Activated naive CD4-positive, alpha-beta T cell treated with anti-CD3 and anti-CD28 coated beads, Interleukin-2, amount 50 U/mL, for 72 hours (primary cell): ENCODE data around the gene ST3GAL3. TPM values are rescaled to one million over a fixed set of nuclear protein-coding genes. Genes with fewer than 3 reads are reported as not detected.

Experiments
- ATAC-seq, 2 donors: fragments of 150-1000 bp; cut with Tn5 transposase; 2 replicates each; pipeline ENCODE4 v1.10.0; 2021; ENCODE audit warnings: mild to moderate bottlenecking in 2 of 2, moderate library complexity in 2 of 2
- DNase-seq, 2 donors: peaks; one replicate each; pipeline ENCODE4 v3.0.0; 2021 to 2022; ENCODE audit warnings: low spot score in 2 of 2
- H3K27ac Mint-ChIP-seq, 2 donors: one replicate each; pipeline ENCODE4 v1.8.0; 2022; ENCODE audit warnings: mild to moderate bottlenecking in 2 of 2, mixed read lengths in 2 of 2
- H3K36me3 Mint-ChIP-seq, 2 donors: one replicate each; pipeline ENCODE4 v1.8.0; 2022; ENCODE audit warnings: mixed read lengths in 2 of 2
- H3K9me3 Mint-ChIP-seq, 2 donors: one replicate each; pipeline ENCODE4 v1.8.0; 2022; ENCODE audit warnings: mixed read lengths in 2 of 2
- total RNA-seq, 2 donors: library from RNA; stranded (reverse); gene quantifications; one replicate each; pipeline ENCODE4 v1.2.3, GENCODE V29; 2022

Gene ST3GAL3
- total RNA-seq, 2 donors from 2014 or later, result 21.8 to 22.3 TPM

GRCh38 chr1:43722810-43723209, 15.5 kb downstream of the ST3GAL3 start:
- no peaks in the 10 kb centered on the region for H3K9me3 Mint-ChIP-seq
- no peak for DNase-seq
- ATAC-seq, result no peak
- no peaks in the 10 kb centered on the region for H3K36me3 Mint-ChIP-seq
- H3K27ac Mint-ChIP-seq, result no peak overlapping the region

- ATAC-seq, result no peak
Measured at GRCh38 chr1:43729816-43730463, 22.6 kb downstream of the ST3GAL3 start.

GRCh38 chr1:43731867-43732531, 24.7 kb downstream of the ST3GAL3 start:
- Mint-ChIP-seq H3K9me3 (no peaks in the 10 kb centered on the region), H3K36me3 (peaks cover 0 to 9% of the 10 kb centered on the region in 2 donors), H3K27ac (no peak overlapping the region)
- ATAC-seq, result no peak
- no peak for DNase-seq

More at GRCh38 chr1:43729816-43730463, 22.6 kb downstream of the ST3GAL3 start:
- DNase-seq, result no peak
- no peaks in the 10 kb centered on the region for H3K36me3 Mint-ChIP-seq
- no peak overlapping the region for H3K27ac Mint-ChIP-seq
- H3K9me3 Mint-ChIP-seq, result no peaks in the 10 kb centered on the region

DNA sequence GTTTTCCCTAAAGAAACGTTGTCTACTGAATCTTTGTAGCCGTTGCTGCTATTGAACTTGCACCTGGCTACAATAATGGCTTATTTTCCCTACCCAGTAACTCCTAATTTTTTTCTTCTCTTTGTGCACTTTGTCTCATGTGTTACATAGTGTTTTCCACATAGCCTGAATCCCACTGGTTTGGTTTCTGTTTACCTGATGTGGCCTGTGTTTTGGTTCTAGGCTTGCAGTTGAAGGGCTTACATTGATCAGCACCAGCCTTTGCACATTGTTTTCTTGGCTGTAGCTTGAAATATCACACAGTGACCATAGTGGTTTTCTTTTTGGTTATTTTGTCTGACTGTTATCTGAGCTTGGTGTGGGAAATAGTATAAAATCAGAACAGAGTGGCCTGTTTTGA, 29.5 kb downstream of the ST3GAL3 start:
- no peak for DNase-seq
- Mint-ChIP-seq H3K27ac (no peak overlapping the region), H3K9me3 (no peaks in the 10 kb centered on the region), H3K36me3 (peaks cover 0 to 9% of the 10 kb centered on the region in 2 donors)
- no peak for ATAC-seq

- no peak overlapping the region for H3K27ac Mint-ChIP-seq
- DNase-seq (no peak), ATAC-seq (no peak)
- H3K36me3 Mint-ChIP-seq, result peaks cover 4 to 6% of the 10 kb centered on the region in 2 donors
- no peaks in the 10 kb centered on the region for H3K9me3 Mint-ChIP-seq
Measured at GRCh38 chr1:43742026-43742425, 34.7 kb downstream of the ST3GAL3 start.

- H3K27ac Mint-ChIP-seq, result no peak overlapping the region
- peaks cover 4 to 6% of the 10 kb centered on the region in 2 donors for H3K36me3 Mint-ChIP-seq
- DNase-seq, result no peak
- H3K9me3 Mint-ChIP-seq, result no peaks in the 10 kb centered on the region
- no peak for ATAC-seq
Measured at GRCh38 chr1:43743206-43743605, 35.9 kb downstream of the ST3GAL3 start.

DNA sequence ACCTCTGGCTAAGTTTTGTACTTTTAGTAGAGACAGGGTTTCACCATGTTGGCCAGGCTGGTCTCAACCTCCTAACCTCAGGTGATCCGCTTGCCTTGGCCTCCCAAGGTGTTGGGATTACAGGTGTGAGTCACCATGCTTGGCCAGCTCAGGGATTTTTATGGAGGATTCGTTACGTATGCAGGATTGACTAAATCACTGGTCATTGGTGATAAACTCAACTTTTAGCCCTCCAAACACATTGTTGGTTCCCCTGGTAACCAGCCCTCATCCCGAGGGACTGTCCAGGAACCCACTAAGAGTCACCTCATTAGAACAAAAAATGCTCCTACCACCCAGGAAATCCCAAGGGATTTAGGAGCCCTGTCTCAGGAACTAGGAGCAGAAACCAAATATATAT, 40.4 kb downstream of the ST3GAL3 start:
- Mint-ChIP-seq H3K36me3 (peaks cover 4 to 6% of the 10 kb centered on the region in 2 donors), H3K9me3 (no peaks in the 10 kb centered on the region), H3K27ac (no peak overlapping the region)
- no peak for ATAC-seq
- no peak for DNase-seq

- no peak overlapping the region for H3K27ac Mint-ChIP-seq
- H3K36me3 Mint-ChIP-seq, result peaks cover 4 to 6% of the 10 kb centered on the region in 2 donors
- ATAC-seq (no peak), DNase-seq (no peak)
- no peaks in the 10 kb centered on the region for H3K9me3 Mint-ChIP-seq
Measured at GRCh38 chr1:43750083-43750482, 42.7 kb downstream of the ST3GAL3 start.

- DNase-seq (no peak), ATAC-seq (no peak)
- peak overlapping the region; percentile 27 to 52 for H3K27ac Mint-ChIP-seq
- no peaks in the 10 kb centered on the region for H3K36me3 Mint-ChIP-seq
- H3K9me3 Mint-ChIP-seq, result no peaks in the 10 kb centered on the region
Measured at GRCh38 chr1:43753422-43753821, 46.1 kb downstream of the ST3GAL3 start.

GRCh38 chr1:43754892-43755291, 47.6 kb downstream of the ST3GAL3 start:
- H3K9me3 Mint-ChIP-seq, result no peaks in the 10 kb centered on the region
- H3K36me3 Mint-ChIP-seq, result no peaks in the 10 kb centered on the region
- DNase-seq, result no peak
- no peak for ATAC-seq
- no peak overlapping the region for H3K27ac Mint-ChIP-seq

- Mint-ChIP-seq H3K36me3 (no peaks in the 10 kb centered on the region), H3K27ac (no peak overlapping the region), H3K9me3 (no peaks in the 10 kb centered on the region)
- DNase-seq (no peak), ATAC-seq (no peak)
Measured at GRCh38 chr1:43757343-43758053, 50.2 kb downstream of the ST3GAL3 start.

DNA sequence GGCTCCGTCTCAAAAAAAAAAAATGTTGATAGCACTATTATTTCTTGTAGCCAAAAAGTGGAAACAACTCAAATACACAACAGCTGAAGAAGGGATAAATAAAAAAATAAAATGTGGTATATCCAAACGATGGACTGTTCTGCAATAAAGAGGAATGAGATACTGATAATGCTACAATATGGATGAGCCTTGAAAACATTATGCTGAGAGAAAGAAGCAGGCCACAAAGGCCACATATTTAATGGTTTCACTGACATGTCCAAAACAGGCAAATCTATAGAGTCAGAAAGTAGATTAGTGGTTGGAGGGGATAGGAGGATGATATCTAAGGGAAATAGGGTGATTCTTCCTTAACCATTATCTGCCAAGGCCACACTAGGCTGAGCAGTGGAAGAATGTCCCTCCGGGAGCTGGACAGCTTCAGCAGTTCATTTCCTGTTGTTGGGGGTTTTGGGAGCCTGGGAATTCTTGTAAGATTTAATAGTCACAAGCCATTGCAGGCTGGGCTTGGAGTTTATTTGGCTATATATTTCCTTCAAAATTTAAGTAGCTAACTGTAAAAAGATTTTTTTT, 53.5 kb downstream of the ST3GAL3 start:
- no peak for ATAC-seq
- H3K27ac Mint-ChIP-seq, result no peak overlapping the region
- no peak for DNase-seq
- no peaks in the 10 kb centered on the region for H3K36me3 Mint-ChIP-seq
- no peaks in the 10 kb centered on the region for H3K9me3 Mint-ChIP-seq

- no peak overlapping the region for H3K27ac Mint-ChIP-seq
- ATAC-seq (peak; percentile 71 to 91), DNase-seq (peak in 1 of 2 donors; percentile 34)
- H3K9me3 Mint-ChIP-seq, result no peaks in the 10 kb centered on the region
- H3K36me3 Mint-ChIP-seq, result no peaks in the 10 kb centered on the region
Measured at GRCh38 chr1:43763497-43763973, 56.2 kb downstream of the ST3GAL3 start.

- ATAC-seq (no peak), DNase-seq (no peak)
- Mint-ChIP-seq H3K36me3 (no peaks in the 10 kb centered on the region), H3K9me3 (no peaks in the 10 kb centered on the region), H3K27ac (no peak overlapping the region)
Measured at GRCh38 chr1:43764581-43764980, 57.2 kb downstream of the ST3GAL3 start.

DNA sequence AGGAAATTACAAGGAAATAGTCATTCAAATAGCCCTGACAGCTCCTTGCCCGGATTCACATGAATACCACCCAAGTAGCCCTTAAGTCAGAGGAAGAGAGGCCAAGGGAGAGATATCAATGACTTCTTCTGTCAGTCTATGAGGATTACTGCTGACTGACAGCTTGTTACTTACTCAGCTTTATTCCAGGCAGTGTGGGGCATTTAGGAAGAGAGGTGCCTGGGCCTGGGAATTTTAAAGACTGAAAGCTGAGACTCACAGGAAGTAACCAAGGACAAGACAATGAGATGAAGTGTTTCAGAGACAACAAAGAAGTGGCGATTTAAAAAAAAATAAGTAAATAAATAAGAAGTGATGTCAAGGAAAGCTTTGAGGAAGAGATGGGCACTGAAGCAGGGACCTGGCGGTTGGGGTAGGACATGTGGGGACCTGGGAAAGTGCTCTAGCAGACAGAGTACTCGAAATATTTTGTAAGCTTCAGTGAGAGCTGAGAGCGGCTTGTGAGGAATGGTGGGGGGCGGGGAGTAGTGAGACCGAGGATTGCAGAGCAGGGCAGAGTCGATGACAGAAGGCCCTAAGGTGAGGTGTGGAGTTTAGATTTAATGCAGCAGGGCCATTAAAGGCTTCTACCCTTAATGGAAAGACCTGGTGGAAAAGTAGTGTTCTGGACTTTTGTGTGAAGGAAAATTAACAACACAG, 58.9 kb downstream of the ST3GAL3 start:
- H3K27ac Mint-ChIP-seq, result no peak overlapping the region
- no peaks in the 10 kb centered on the region for H3K36me3 Mint-ChIP-seq
- ATAC-seq (no peak), DNase-seq (no peak)
- H3K9me3 Mint-ChIP-seq, result no peaks in the 10 kb centered on the region

DNA sequence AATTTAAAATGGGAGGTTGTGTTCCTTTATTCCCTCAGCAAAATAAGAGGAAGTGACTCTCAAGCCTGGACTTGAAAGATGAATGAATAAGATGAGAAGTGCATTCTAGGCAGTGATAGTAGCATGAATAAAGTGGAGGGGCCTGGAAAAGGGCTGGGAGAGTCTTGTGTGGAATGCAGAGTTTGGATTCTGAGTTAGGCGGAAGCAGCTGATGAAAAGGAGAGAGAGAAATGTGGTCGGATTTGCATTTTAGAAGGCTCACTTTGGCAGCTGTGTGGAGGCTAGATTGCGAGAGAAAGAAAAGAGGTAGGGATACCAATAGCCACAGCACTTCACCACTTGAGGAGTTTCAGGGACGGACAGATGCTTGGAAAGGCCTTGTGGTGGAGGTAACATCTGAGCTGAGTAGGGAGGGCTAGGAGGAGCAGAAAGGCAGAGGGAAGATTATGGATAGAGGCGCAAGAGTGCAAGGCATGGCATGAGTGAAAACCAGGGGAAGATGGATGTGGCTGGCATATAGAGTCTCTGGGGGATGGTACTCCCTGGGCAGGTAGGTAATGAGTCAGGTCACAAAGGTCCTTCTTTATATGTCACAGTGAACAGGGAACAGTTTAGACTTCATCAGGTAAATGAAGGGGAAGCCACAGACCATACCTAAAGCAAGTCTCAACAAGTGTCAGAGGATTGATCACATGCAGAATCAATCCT, 59.6 kb downstream of the ST3GAL3 start:
- DNase-seq (no peak), ATAC-seq (no peak)

More for the DNA sequence above, 59.6 kb downstream of the ST3GAL3 start:
- Mint-ChIP-seq H3K27ac (no peak overlapping the region), H3K36me3 (no peaks in the 10 kb centered on the region), H3K9me3 (no peaks in the 10 kb centered on the region)
